Measurements from ENCODE around the gene MRTFA.

- TF ChIP-seq, protein P1, sequence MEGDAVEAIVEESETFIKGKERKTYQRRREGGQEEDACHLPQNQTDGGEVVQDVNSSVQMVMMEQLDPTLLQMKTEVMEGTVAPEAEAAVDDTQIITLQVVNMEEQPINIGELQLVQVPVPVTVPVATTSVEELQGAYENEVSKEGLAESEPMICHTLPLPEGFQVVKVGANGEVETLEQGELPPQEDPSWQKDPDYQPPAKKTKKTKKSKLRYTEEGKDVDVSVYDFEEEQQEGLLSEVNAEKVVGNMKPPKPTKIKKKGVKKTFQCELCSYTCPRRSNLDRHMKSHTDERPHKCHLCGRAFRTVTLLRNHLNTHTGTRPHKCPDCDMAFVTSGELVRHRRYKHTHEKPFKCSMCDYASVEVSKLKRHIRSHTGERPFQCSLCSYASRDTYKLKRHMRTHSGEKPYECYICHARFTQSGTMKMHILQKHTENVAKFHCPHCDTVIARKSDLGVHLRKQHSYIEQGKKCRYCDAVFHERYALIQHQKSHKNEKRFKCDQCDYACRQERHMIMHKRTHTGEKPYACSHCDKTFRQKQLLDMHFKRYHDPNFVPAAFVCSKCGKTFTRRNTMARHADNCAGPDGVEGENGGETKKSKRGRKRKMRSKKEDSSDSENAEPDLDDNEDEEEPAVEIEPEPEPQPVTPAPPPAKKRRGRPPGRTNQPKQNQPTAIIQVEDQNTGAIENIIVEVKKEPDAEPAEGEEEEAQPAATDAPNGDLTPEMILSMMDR (IDR thresholded peaks at IDR 0.05), result no peak
- TF ChIP-seq EP300 (IDR thresholded peaks at IDR 0.05; ENCODE audit: low read depth), result no peak
- TF ChIP-seq POLR2AphosphoS5 (IDR thresholded peaks at IDR 0.05), result no peak
These were observed 240.9 kb downstream of the MRTFA start for GRCh38 chr22:40395607-40396006.
